Measurements from ENCODE around the gene EZR. TPM values are rescaled to one million over a fixed set of nuclear protein-coding genes. Genes with fewer than 3 reads are reported as not detected.

Gene EZR
- total RNA-seq, 1 donor from 2014 or later: 489 TPM

- TF ChIP-seq, protein P1, sequence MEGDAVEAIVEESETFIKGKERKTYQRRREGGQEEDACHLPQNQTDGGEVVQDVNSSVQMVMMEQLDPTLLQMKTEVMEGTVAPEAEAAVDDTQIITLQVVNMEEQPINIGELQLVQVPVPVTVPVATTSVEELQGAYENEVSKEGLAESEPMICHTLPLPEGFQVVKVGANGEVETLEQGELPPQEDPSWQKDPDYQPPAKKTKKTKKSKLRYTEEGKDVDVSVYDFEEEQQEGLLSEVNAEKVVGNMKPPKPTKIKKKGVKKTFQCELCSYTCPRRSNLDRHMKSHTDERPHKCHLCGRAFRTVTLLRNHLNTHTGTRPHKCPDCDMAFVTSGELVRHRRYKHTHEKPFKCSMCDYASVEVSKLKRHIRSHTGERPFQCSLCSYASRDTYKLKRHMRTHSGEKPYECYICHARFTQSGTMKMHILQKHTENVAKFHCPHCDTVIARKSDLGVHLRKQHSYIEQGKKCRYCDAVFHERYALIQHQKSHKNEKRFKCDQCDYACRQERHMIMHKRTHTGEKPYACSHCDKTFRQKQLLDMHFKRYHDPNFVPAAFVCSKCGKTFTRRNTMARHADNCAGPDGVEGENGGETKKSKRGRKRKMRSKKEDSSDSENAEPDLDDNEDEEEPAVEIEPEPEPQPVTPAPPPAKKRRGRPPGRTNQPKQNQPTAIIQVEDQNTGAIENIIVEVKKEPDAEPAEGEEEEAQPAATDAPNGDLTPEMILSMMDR (IDR thresholded peaks at IDR 0.05): no peak
- DNase-seq: no peak
- Mint-ChIP-seq H3K4me1 (no peaks in the 10 kb centered on the region), H3K36me3 (ENCODE audit: low read depth) (peaks cover 95% of the 10 kb centered on the region), H3K27me3 (no peaks in the 10 kb centered on the region), H3K4me3 (no peak overlapping the region), H3K27ac (peak overlapping the region; percentile 30), H3K9me3 (no peaks in the 10 kb centered on the region)
- ATAC-seq (ENCODE audit: low read depth): no peak
- intact Hi-C loops (cut with micrococcal nuclease): no loop called here
- CTCF ChIA-PET: no interaction called here
- POLR2A ChIA-PET: interaction anchor here (0.5 to 1.9 kb wide), 3 partner anchors 13 to 66 kb away, joined by 4 to 7 read pairs (median 6); no protein-coding TSS in a partner anchor
Observed at GRCh38 chr6:158767709-158768108, 51.5 kb downstream of the EZR start.

- Mint-ChIP-seq H3K27me3 (no peaks in the 10 kb centered on the region), H3K4me3 (no peak overlapping the region), H3K36me3 (ENCODE audit: low read depth) (peaks cover 89% of the 10 kb centered on the region), H3K9me3 (no peaks in the 10 kb centered on the region), H3K27ac (no peak overlapping the region), H3K4me1 (no peaks in the 10 kb centered on the region)
- CTCF ChIA-PET: no interaction called here
- TF ChIP-seq, protein P1 (IDR thresholded peaks at IDR 0.05): no peak
- peak; percentile 10 for ATAC-seq (ENCODE audit: low read depth)
- DNase-seq: no peak
- POLR2A ChIA-PET: interaction anchor here (0.7 to 3.1 kb wide), 5 partner anchors 15 to 59 kb away, joined by 4 to 29 read pairs (median 6); no protein-coding TSS in a partner anchor
- intact Hi-C loops (cut with micrococcal nuclease): no loop called here
Observed at GRCh38 chr6:158766621-158767455, 52.3 kb downstream of the EZR start.

DNA sequence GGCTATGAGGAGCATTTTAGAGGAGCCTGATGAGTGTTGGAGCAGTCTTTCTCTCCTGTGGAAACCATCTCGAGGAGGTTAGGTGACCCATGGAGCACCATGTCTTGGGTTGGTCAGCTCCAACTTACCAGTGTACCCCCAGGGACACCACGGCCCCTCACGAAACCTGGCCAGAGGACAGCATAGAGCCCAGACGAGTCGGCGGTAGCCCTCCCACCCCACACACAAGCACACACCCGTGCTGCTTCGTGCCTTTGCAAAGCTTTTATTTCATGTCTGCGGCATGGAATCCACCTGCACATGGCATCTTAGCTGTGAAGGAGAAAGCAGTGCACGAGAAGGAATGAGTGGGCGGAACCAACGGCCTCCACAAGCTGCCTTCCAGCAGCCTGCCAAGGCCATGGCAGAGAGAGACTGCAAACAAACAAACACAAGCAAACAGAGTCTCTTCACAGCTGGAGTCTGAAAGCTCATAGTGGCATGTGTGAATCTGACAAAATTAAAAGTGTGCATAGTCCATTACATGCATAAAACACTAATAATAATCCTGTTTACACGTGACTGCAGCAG, 53.6 kb downstream of the EZR start:
- DNase-seq: no peak
- Mint-ChIP-seq H3K36me3 (ENCODE audit: low read depth) (peaks cover 77% of the 10 kb centered on the region), H3K27ac (peak overlapping the region; percentile 46), H3K4me1 (no peaks in the 10 kb centered on the region), H3K4me3 (no peak overlapping the region), H3K27me3 (no peaks in the 10 kb centered on the region), H3K9me3 (no peaks in the 10 kb centered on the region)
- CTCF ChIA-PET: no interaction called here
- TF ChIP-seq, protein P1 (IDR thresholded peaks at IDR 0.05): no peak
- no peak for ATAC-seq (ENCODE audit: low read depth)
- POLR2A ChIA-PET: interaction anchor here (0.6 to 3.1 kb wide), 6 partner anchors 17 to 143 kb away, joined by 3 to 29 read pairs (median 5); no protein-coding TSS in a partner anchor
- intact Hi-C loops (cut with micrococcal nuclease): loop anchor here (2.0 kb wide), 1 partner anchor 61 kb away; no protein-coding TSS in a partner anchor

- H3K4me3 Mint-ChIP-seq: no peak overlapping the region
- ChIA-PET POLR2A (interaction anchor here (1.2 to 3.1 kb wide), 3 partner anchors 21 to 104 kb away, joined by 5 to 29 read pairs (median 6); no protein-coding TSS in a partner anchor), CTCF (no interaction called here)
- peak overlapping the region; percentile 50 for H3K27ac Mint-ChIP-seq
- intact Hi-C loops (cut with micrococcal nuclease): loop anchor here (2.0 kb wide), 1 partner anchor 60 kb away; no protein-coding TSS in a partner anchor
- DNase-seq: no peak
- H3K9me3 Mint-ChIP-seq: no peaks in the 10 kb centered on the region
- no peaks in the 10 kb centered on the region for H3K27me3 Mint-ChIP-seq
- peaks cover 70% of the 10 kb centered on the region for H3K36me3 Mint-ChIP-seq (ENCODE audit: low read depth)
- TF ChIP-seq, protein P1 (IDR thresholded peaks at IDR 0.05): no peak
- no peaks in the 10 kb centered on the region for H3K4me1 Mint-ChIP-seq
- no peak for ATAC-seq (ENCODE audit: low read depth)
Observed at GRCh38 chr6:158764926-158765325, 54.2 kb downstream of the EZR start.
